HepG2 (cell line): ENCODE results near the gene DPH1. TPM values are rescaled to one million over a fixed set of nuclear protein-coding genes. Genes with fewer than 3 reads are reported as not detected.

Experiments used
- KDM3A ChIP-seq: IDR thresholded peaks from 2 replicates; pipeline ENCODE4 v1.6.1; 2018; ENCODE audit warnings: low read depth, missing compliant biosample characterization
- XRCC5 ChIP-seq: fragments of 200-400 bp; formaldehyde crosslinking; optimal IDR thresholded peaks from 2 replicates; pipeline ENCODE3; 2017; ENCODE audit warnings: mild to moderate bottlenecking, low read length
- ZNF720 ChIP-seq: sonication (generic); formaldehyde crosslinking; IDR thresholded peaks from 2 replicates; pipeline ENCODE4 v1.4.0; 2020; ENCODE audit warnings: missing genetic modification reagents
- polyA plus RNA-seq, 8 experiments: library from polyadenylated mRNA; depleted of rRNA in 3 of 8; stranded (reverse) in 7 of 8; unstranded in 1 of 8; fragments of >200 nt; fragmentation: Illumina TruSeq in 4 of 8; extraction: Trizol in 4 of 8; gene quantifications; 2 replicates each; pipeline versions ENCODE4 v1.2.1 to v1.2.3, GENCODE V29; 2011 to 2016; ENCODE audit warnings: low read depth in 4 of 8, missing spikeins in 1 of 8, mixed read lengths in 1 of 8; ENCODE audit not compliant: insufficient read depth in 1 of 8
- total RNA-seq, 5 experiments: library from RNA; depleted of rRNA; stranded (reverse); fragments of >200 nt; fragmentation: Illumina TruSeq; extraction: Trizol; gene quantifications; 2 replicates each; pipeline ENCODE4 v1.2.3, GENCODE V29; 2016; ENCODE audit warnings: low read depth in 1 of 5
- TF ChIP-seq, protein P1 (sequence below): sonication (generic); formaldehyde crosslinking; IDR thresholded peaks from 2 replicates; pipeline ENCODE4 v1.5.1; 2020; ENCODE audit warnings: missing genetic modification reagents, mild to moderate bottlenecking, borderline replicate concordance
- TF ChIP-seq, protein P2 (sequence below), 2 experiments: sonication (generic) in 1 of 2; formaldehyde crosslinking in 1 of 2; IDR thresholded peaks; 2 replicates each; pipeline versions ENCODE4 v1.6.1 to v1.9.0; 2014 to 2022; ENCODE audit warnings: antibody characterized with exemption in 1 of 2, borderline replicate concordance in 1 of 2, inconsistent platforms in 1 of 2, low read depth in 1 of 2, missing genetic modification reagents in 1 of 2
- TF ChIP-seq, protein P3 (sequence below): sonication (generic); formaldehyde crosslinking; IDR thresholded peaks from 2 replicates; pipeline ENCODE4 v1.5.0; 2020; ENCODE audit warnings: mild to moderate bottlenecking, missing genetic modification reagents
- TF ChIP-seq, protein P4 (sequence below): sonication (generic); formaldehyde crosslinking; IDR thresholded peaks from 2 replicates; pipeline ENCODE4 v1.8.1; 2023; ENCODE audit warnings: missing genetic modification reagents, inconsistent platforms, borderline replicate concordance
- TF ChIP-seq, protein P5 (sequence below): sonication (generic); formaldehyde crosslinking; IDR thresholded peaks from 2 replicates; pipeline ENCODE4 v1.5.0; 2020; ENCODE audit warnings: missing genetic modification reagents
- TF ChIP-seq, protein P6 (sequence below): sonication (generic); formaldehyde crosslinking; IDR thresholded peaks from 2 replicates; pipeline ENCODE4 v1.4.0; 2020; ENCODE audit warnings: missing genetic modification reagents

DPH1 gene
- total and polyA plus RNA-seq, 2 of the 13 experiments (the other 11 are each of a cell fraction or from before 2014, with no cell fraction given), result 25.3 to 42.8 TPM

DNA sequence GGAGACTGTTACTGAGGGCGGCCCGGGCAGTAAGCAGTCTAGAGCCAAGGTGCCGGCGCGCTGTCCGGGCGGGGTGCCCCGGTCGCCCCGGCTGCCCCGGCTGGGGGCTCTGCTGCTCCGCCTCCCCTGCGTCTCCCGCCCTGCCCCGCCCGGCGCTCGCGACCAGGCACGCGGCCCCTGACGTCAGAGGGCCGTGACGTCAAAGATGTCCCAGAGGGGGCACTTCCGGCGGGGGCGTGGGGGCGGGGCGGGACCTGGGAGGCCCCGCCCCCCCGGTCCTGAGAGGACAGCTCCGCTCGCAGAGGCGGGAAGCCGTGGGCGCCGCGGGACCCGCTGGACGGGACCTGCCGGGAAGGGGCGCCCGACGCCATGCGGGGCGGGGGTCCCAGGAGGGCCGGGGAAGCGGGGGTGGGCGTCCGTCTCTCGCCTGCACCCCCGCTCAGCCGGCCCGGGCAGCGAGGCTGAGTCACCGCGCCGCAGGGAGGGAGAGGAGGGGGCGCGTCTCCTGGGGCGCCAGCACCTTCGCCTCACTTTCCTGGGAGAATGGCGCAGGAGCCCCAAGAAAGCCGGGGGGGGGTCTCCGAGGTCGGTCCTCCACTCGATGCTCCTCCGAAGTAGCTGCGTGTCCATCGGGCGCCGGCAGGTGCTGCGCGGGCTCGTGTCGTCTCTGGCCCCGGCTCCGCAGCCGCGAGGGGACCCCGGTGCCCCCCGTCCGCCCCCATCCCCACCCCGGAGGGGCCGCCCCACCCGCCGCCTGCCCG is 20.5 kb downstream of the DPH1 start (continued):
- TF ChIP-seq, protein P1, sequence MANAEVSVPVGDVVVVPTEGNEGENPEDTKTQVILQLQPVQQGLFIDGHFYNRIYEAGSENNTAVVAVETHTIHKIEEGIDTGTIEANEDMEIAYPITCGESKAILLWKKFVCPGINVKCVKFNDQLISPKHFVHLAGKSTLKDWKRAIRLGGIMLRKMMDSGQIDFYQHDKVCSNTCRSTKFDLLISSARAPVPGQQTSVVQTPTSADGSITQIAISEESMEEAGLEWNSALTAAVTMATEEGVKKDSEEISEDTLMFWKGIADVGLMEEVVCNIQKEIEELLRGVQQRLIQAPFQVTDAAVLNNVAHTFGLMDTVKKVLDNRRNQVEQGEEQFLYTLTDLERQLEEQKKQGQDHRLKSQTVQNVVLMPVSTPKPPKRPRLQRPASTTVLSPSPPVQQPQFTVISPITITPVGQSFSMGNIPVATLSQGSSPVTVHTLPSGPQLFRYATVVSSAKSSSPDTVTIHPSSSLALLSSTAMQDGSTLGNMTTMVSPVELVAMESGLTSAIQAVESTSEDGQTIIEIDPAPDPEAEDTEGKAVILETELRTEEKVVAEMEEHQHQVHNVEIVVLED, result no peak
- TF ChIP-seq, protein P2, sequence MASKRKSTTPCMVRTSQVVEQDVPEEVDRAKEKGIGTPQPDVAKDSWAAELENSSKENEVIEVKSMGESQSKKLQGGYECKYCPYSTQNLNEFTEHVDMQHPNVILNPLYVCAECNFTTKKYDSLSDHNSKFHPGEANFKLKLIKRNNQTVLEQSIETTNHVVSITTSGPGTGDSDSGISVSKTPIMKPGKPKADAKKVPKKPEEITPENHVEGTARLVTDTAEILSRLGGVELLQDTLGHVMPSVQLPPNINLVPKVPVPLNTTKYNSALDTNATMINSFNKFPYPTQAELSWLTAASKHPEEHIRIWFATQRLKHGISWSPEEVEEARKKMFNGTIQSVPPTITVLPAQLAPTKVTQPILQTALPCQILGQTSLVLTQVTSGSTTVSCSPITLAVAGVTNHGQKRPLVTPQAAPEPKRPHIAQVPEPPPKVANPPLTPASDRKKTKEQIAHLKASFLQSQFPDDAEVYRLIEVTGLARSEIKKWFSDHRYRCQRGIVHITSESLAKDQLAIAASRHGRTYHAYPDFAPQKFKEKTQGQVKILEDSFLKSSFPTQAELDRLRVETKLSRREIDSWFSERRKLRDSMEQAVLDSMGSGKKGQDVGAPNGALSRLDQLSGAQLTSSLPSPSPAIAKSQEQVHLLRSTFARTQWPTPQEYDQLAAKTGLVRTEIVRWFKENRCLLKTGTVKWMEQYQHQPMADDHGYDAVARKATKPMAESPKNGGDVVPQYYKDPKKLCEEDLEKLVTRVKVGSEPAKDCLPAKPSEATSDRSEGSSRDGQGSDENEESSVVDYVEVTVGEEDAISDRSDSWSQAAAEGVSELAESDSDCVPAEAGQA (IDR thresholded peaks at IDR 0.05; ENCODE audit: low read depth), result peak; percentile 77
- TF ChIP-seq, protein P2 (CRISPR knock-in tag; IDR thresholded peaks at IDR 0.05; ENCODE audit: borderline replicate concordance), result no peak
- TF ChIP-seq ZNF720 (CRISPR knock-in tag) (no peak), KDM3A (CRISPR knock-in tag) (no peak), XRCC5 (no peak)
- TF ChIP-seq, protein P3, sequence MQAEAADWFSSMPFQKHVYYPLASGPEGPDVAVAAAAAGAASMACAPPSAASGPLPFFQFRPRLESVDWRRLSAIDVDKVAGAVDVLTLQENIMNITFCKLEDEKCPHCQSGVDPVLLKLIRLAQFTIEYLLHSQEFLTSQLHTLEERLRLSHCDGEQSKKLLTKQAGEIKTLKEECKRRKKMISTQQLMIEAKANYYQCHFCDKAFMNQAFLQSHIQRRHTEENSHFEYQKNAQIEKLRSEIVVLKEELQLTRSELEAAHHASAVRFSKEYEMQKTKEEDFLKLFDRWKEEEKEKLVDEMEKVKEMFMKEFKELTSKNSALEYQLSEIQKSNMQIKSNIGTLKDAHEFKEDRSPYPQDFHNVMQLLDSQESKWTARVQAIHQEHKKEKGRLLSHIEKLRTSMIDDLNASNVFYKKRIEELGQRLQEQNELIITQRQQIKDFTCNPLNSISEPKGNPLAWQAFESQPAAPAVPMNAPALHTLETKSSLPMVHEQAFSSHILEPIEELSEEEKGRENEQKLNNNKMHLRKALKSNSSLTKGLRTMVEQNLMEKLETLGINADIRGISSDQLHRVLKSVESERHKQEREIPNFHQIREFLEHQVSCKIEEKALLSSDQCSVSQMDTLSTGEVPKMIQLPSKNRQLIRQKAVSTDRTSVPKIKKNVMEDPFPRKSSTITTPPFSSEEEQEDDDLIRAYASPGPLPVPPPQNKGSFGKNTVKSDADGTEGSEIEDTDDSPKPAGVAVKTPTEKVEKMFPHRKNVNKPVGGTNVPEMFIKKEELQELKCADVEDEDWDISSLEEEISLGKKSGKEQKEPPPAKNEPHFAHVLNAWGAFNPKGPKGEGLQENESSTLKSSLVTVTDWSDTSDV (CRISPR knock-in tag), result no peak
- TF ChIP-seq, protein P4, sequence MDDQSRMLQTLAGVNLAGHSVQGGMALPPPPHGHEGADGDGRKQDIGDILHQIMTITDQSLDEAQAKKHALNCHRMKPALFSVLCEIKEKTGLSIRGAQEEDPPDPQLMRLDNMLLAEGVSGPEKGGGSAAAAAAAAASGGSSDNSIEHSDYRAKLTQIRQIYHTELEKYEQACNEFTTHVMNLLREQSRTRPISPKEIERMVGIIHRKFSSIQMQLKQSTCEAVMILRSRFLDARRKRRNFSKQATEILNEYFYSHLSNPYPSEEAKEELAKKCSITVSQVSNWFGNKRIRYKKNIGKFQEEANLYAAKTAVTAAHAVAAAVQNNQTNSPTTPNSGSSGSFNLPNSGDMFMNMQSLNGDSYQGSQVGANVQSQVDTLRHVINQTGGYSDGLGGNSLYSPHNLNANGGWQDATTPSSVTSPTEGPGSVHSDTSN (CRISPR knock-in tag), result no peak
- TF ChIP-seq, protein P5, sequence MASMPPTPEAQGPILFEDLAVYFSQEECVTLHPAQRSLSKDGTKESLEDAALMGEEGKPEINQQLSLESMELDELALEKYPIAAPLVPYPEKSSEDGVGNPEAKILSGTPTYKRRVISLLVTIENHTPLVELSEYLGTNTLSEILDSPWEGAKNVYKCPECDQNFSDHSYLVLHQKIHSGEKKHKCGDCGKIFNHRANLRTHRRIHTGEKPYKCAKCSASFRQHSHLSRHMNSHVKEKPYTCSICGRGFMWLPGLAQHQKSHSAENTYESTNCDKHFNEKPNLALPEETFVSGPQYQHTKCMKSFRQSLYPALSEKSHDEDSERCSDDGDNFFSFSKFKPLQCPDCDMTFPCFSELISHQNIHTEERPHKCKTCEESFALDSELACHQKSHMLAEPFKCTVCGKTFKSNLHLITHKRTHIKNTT (CRISPR knock-in tag), result no peak
- TF ChIP-seq, protein P6, sequence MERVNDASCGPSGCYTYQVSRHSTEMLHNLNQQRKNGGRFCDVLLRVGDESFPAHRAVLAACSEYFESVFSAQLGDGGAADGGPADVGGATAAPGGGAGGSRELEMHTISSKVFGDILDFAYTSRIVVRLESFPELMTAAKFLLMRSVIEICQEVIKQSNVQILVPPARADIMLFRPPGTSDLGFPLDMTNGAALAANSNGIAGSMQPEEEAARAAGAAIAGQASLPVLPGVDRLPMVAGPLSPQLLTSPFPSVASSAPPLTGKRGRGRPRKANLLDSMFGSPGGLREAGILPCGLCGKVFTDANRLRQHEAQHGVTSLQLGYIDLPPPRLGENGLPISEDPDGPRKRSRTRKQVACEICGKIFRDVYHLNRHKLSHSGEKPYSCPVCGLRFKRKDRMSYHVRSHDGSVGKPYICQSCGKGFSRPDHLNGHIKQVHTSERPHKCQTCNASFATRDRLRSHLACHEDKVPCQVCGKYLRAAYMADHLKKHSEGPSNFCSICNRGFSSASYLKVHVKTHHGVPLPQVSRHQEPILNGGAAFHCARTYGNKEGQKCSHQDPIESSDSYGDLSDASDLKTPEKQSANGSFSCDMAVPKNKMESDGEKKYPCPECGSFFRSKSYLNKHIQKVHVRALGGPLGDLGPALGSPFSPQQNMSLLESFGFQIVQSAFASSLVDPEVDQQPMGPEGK (CRISPR knock-in tag), result peak; percentile 33; the same call in 1 of the 2 replicates
